Activated CD8-positive, alpha-beta memory T cell treated with anti-CD3 and anti-CD28 coated beads for 4 hours (primary cell): ENCODE data around the gene TEKT4.
"Not testable (repeated sequence)": the region's sequence is repeated elsewhere in the genome, so short reads cannot be mapped to it uniquely, and the experiment has no call there.

Experiments used
- DNase-seq, 2 donors: peaks; one replicate each; pipeline ENCODE4 v3.0.0-alpha.2; 2020; ENCODE audit warnings: low read depth in 2 of 2

TEKT4 gene, protein sequence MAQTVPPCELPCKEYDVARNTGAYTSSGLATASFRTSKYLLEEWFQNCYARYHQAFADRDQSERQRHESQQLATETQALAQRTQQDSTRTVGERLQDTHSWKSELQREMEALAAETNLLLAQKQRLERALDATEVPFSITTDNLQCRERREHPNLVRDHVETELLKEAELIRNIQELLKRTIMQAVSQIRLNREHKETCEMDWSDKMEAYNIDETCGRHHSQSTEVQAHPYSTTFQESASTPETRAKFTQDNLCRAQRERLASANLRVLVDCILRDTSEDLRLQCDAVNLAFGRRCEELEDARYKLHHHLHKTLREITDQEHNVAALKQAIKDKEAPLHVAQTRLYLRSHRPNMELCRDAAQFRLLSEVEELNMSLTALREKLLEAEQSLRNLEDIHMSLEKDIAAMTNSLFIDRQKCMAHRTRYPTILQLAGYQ

DNA sequence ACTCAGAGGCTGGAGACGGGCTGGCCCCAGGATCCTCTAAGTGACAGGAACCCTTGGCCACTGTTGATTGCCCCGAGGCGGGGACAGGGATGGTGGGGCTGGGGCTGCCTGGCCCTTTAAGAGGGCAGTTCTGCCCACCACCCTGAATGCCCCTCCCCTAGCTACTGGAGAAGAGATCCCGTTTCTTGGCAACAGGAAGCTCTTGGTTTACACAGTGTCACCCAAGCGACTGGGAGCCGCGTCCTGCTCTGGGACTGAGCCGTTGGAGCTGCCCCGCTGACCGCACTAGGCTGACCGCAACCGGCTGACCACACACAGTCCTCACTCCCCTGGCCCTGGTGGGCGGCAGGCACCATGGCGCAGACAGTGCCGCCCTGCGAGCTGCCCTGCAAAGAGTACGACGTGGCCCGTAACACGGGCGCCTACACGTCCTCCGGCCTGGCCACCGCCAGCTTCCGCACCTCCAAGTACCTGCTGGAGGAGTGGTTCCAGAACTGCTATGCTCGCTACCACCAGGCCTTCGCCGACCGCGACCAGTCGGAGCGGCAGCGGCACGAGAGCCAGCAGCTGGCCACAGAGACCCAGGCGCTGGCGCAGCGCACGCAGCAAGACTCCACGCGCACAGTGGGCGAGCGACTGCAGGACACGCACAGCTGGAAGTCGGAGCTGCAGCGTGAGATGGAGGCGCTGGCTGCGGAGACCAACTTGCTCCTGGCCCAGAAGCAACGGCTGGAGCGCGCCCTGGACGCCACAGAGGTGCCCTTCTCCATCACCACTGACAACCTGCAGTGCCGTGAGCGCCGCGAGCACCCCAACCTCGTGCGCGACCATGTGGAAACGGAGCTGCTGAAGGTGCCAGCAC is at the start of gene TEKT4:
Gene TEKT4 (plus strand): TSS at position 205 of the 862 bp plus-strand sequence. CDS start 150 bp downstream, at position 355.
- DNase-seq: no peak

DNA sequence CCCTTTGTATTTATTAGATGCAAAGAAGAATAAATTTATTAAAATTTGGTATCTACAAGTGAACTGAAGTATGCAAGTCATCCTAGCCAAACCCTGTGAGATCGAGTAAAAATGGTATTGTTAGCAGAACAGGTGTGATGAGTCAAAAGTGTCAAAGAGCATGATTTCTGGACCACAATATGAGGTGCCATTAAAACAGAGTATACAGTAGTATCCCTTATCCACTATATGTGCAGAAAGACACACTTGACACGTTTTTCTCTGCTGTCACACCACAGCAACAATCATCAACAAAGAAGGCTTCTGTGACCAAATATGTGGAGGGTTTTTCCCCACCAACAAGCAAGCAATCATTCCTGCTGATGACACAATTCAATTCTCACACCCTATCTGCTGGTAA is 32.0 kb upstream of the TEKT4 start:
- not testable (repeated sequence) for DNase-seq

GRCh38 chr2:94856856-94857255 is 14.4 kb upstream of the TEKT4 start:
- not testable (repeated sequence) for DNase-seq

- DNase-seq: not testable (repeated sequence)
These were observed 13.7 kb upstream of the TEKT4 start for GRCh38 chr2:94857367-94858162.

DNA sequence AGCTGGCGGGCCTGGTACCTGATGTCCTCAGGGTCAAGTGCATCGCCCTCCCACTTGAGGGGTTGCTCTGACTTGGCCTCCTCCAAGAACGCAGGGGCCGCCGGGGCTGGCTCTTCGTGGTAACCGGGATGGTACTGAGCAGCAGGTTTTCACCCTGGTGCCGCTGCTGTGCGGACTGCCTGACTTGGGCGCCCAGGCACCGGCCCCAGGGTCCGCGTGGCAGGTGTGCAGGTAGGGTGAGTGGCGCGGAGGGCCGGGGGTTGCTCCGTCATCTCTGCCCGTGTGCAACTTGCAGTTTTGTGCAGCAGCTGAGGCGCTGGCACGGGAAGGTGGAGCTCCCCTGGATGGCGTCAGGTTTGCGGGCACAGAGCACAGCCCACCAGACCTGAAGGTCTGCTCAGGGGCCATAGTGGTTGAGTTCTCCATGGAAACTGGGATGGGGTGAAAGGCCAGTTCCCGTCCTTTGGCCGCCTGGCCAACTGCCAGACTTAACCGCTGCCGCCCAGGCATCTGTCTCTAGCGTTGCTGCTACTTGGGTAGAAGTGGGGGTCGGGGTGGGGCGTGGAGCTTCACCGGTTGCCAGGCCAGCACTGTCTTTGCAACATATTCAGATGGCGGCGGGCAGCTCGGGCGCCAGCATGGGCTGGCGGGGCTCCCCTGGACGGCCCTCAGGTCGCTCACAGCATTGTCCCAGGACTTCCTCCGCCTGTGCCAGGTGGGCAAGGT is 12.9 kb upstream of the TEKT4 start:
- DNase-seq: not testable (repeated sequence)

- no peak for DNase-seq
These were observed 9.7 kb upstream of the TEKT4 start for GRCh38 chr2:94861308-94862152.

GRCh38 chr2:94862903-94863302 is 8.3 kb upstream of the TEKT4 start:
- DNase-seq: not testable (repeated sequence)

DNA sequence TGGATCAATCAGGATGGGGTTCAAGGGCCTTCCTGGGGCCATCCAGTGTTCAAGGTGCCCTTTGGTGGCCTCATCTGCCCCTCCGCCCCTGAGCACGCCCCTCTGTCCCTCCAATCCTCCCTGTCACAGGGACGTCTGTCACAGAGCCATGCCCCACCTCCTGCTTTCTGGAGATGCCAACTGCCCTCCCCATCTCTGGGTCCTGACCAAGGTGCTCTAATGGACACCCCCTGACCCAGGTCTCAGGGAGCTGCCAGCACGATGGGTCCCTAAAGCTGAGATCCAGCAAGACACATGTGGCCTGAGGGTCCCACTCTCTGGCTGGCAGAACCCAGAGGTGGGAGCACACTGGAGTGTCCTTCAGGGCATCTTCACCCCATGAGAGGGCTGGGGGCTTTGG is 2.1 kb upstream of the TEKT4 start:
- no peak for DNase-seq

- no peak for DNase-seq
These were observed 1.4 kb upstream of the TEKT4 start for GRCh38 chr2:94869552-94870439.

DNA sequence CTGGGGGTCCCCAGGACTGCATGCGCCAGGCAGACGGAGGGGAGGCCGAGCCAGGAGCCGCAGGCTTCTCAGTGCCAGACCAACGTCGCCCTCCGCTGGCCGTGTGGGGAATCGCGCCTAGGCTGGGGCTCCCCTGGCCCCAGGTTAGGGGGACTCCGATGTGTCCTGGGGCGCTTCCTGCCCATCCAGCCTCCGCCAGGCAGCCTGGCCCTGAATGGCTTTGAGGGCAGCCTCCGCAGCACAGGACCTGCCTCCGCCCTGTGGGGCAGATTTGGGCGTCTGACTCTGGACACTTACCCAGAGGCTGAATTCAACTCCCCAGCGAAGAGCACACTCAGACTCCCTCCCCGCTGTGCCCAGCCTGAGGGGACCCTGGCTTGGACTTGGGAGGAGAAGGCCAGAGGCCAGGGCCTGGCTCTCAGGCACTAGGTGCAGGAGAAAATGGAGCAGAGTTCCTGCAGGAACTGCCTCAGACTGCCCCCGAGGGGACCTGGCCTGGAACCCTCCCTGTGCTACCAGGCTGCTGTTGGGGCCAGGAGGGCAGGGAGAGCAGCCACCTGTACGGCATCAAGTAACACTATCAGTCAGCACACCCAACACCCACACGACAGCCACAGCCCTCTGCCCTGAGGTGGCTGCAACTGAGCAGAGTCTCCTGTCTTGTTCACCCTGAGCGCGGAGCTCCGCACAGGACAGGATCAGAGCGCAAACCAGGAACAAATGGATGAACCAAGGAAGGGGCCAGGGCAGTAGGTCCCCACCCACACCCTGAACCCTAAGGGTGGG is 597 bp upstream of the TEKT4 start:
- no peak for DNase-seq

GRCh38 chr2:94872088-94872618 is 923 bp downstream of the TEKT4 start:
- no peak for DNase-seq

GRCh38 chr2:94872676-94873361 is 1.6 kb downstream of the TEKT4 start:
- DNase-seq: no peak

- no peak for DNase-seq
These were observed 2.4 kb downstream of the TEKT4 start for GRCh38 chr2:94873362-94874276.

DNA sequence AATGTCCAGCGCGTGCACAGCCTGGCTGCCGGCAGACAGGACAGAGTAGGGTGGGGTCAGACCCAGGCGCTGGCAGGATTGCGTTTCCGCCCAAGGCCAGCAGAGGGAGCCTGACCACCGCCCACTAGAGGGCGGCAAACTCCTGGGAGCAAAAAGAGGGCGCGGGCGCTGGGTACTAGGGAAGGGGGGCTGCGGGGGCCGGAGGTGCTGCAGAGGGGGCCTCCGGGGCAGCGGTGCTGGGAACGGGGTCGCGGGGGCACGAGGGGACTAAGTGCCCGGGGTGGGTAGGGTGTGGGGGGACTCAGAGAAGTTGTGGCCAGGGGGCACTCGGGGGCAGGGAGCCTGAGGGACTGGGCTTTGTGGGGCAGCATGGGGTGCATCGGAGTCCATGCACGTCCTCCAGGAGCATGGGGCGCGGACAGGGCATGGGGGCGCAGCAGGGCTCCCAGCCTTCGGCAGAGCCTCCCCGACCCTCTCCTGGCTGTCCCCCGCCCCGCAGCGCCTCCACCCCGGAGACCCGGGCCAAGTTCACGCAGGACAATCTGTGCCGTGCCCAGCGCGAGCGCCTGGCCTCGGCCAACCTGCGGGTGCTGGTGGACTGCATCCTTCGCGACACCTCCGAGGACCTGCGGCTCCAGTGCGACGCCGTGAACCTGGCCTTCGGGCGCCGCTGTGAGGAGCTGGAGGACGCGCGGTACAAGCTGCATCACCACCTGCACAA is 3.2 kb downstream of the TEKT4 start:
- no peak for DNase-seq

DNA sequence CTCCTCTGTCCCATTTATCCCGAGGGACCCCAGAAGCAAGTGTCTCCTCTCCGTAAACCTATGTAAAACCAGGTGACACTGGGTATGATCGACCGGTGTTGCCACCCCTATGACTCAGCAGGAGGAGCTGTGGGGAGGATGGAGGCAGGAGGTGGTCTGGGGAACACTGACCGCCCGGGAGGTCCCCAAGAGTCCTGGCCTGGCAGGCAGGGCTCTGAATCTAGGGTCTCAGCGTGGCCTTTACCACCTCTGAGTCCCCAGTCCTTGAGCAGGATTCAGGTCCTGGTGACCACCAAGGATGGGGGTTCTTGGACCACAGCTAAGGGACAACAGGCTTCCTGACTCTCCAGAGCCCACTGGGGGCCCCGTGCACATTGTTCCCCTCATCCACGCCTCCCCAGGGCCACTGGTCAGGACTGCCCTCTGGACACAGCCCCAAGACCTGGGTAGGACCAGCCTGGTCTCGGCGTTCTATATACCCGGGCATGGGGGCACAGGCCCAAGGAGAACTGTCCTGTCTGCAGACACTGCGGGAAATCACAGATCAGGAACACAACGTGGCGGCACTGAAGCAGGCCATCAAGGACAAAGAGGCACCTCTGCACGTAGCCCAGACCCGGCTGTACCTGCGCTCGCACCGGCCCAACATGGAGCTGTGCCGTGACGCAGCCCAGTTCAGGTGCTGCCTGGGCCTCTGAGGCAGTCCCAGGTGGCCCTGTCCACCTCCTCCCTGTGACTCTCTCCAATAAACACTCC is 4.0 kb downstream of the TEKT4 start:
- DNase-seq: no peak
